CD14-positive monocyte (primary cell): Measurements from ENCODE around the gene PRPF19. TPM values are rescaled to one million over a fixed set of nuclear protein-coding genes. Genes with fewer than 3 reads are reported as not detected.

Source experiments
- DNase-seq, 3 donors: peaks; one replicate each; pipeline ENCODE4 v3.0.0-alpha.2; 2011 to 2022
- H2AFZ ChIP-seq: 2 replicates; pipeline ENCODE4 v1.6.0; 2012; ENCODE audit warnings: mild to moderate bottlenecking, low read depth, low read length, inconsistent platforms; ENCODE audit not compliant: insufficient read depth, poor library complexity, severe bottlenecking
- H3K27ac ChIP-seq, 2 donors: 1 replicate in 1 of 2; 2 replicates in 1 of 2; pipeline ENCODE4 v1.5.1; 2012 to 2013; ENCODE audit warnings: low read length in 2 of 2, control low read depth in 1 of 2, inconsistent platforms in 1 of 2, low read depth in 1 of 2, mild to moderate bottlenecking in 1 of 2
- H3K27me3 ChIP-seq, 2 donors: one replicate each; pipeline versions ENCODE4 v1.6.0 to v1.6.1; 2011 to 2013; ENCODE audit warnings: low read length in 2 of 2; ENCODE audit not compliant: control insufficient read depth in 2 of 2, insufficient read depth in 2 of 2
- H3K36me3 ChIP-seq, 2 donors: replicated peaks in 1 of 2; 1 replicate in 1 of 2; 2 replicates in 1 of 2; pipeline versions ENCODE4 v1.5.1 to v1.6.1; 2012 to 2013; ENCODE audit warnings: low read length in 2 of 2, control low read depth in 1 of 2, inconsistent platforms in 1 of 2, mild to moderate bottlenecking in 1 of 2; ENCODE audit not compliant: insufficient read depth in 2 of 2, control insufficient read depth in 1 of 2
- H3K4me1 ChIP-seq, 2 donors: 1 replicate in 1 of 2; 2 replicates in 1 of 2; pipeline versions ENCODE4 v1.5.1 to v1.6.1; 2012 to 2013; ENCODE audit warnings: low read length in 2 of 2, control low read depth in 1 of 2, inconsistent platforms in 1 of 2, mild to moderate bottlenecking in 1 of 2, moderate library complexity in 1 of 2; ENCODE audit not compliant: insufficient read depth in 2 of 2, control insufficient read depth in 1 of 2
- H3K4me2 ChIP-seq: replicated peaks from 2 replicates; pipeline ENCODE3; 2012; ENCODE audit warnings: low read length, moderate library complexity, mild to moderate bottlenecking; ENCODE audit not compliant: poor library complexity, severe bottlenecking; ENCODE audit errors: extremely low read depth
- H3K4me3 ChIP-seq, 3 experiments: fragments of 200-600 bp in 1 of 3; sonication (generic) in 1 of 3; replicated peaks in 1 of 3; 1 replicate in 2 of 3; 2 replicates in 1 of 3; pipeline ENCODE4 v1.5.1; 2011 to 2013; ENCODE audit warnings: low read length in 3 of 3, mild to moderate bottlenecking in 3 of 3, control low read depth in 2 of 3, low read depth in 2 of 3, inconsistent platforms in 1 of 3, moderate library complexity in 1 of 3
- H3K79me2 ChIP-seq: 2 replicates; pipeline ENCODE4 v1.6.0; 2012; ENCODE audit warnings: mild to moderate bottlenecking, control low read depth, inconsistent platforms, low read length, moderate library complexity; ENCODE audit not compliant: insufficient read depth
- H3K9ac ChIP-seq: 2 replicates; pipeline ENCODE4 v1.6.0; 2017; ENCODE audit warnings: low read length, mild to moderate bottlenecking; ENCODE audit not compliant: insufficient read depth, poor library complexity, severe bottlenecking
- H3K9me3 ChIP-seq, 2 donors: replicated peaks in 1 of 2; 1 replicate in 1 of 2; 2 replicates in 1 of 2; pipeline versions ENCODE4 v1.5.1 to v1.6.1; 2012 to 2013; ENCODE audit warnings: low read length in 2 of 2, control low read depth in 1 of 2; ENCODE audit not compliant: control insufficient read depth in 1 of 2, insufficient read depth in 1 of 2
- H4K20me1 ChIP-seq: 2 replicates; pipeline ENCODE4 v1.6.0; 2012; ENCODE audit warnings: mild to moderate bottlenecking, low read length, control low read depth, moderate library complexity; ENCODE audit not compliant: insufficient read depth
- H3K27ac Mint-ChIP-seq, 7 donors: one replicate each; pipeline ENCODE4 v1.8.0; 2020; ENCODE audit warnings: mild to moderate bottlenecking in 7 of 7, mixed read lengths in 7 of 7, moderate library complexity in 6 of 7, inconsistent platforms in 2 of 7
- H3K27me3 Mint-ChIP-seq, 3 donors: one replicate each; pipeline ENCODE4 v1.8.0; 2021 to 2022; ENCODE audit warnings: low read depth in 3 of 3, mild to moderate bottlenecking in 3 of 3, mixed read lengths in 3 of 3, moderate library complexity in 3 of 3, inconsistent platforms in 1 of 3
- H3K36me3 Mint-ChIP-seq, 2 donors: one replicate each; pipeline ENCODE4 v1.8.0; 2020; ENCODE audit warnings: mixed read lengths in 2 of 2, inconsistent platforms in 1 of 2, mild to moderate bottlenecking in 1 of 2
- H3K4me1 Mint-ChIP-seq: one replicate; pipeline ENCODE4 v1.8.0; 2020; ENCODE audit warnings: mild to moderate bottlenecking, mixed read lengths
- H3K4me3 Mint-ChIP-seq, 2 donors: one replicate each; pipeline ENCODE4 v1.8.0; 2020; ENCODE audit warnings: mild to moderate bottlenecking in 2 of 2, mixed read lengths in 2 of 2, moderate library complexity in 1 of 2
- H3K9me3 Mint-ChIP-seq, 7 donors: one replicate each; pipeline ENCODE4 v1.8.0; 2020 to 2022; ENCODE audit warnings: mixed read lengths in 7 of 7, mild to moderate bottlenecking in 6 of 7, moderate library complexity in 6 of 7, inconsistent platforms in 2 of 7
- CTCF ChIP-seq: fragments of 200-600 bp; IDR thresholded peaks from one replicate; pipeline ENCODE4 v1.8.0; 2022; ENCODE audit warnings: antibody characterized with exemption, mild to moderate bottlenecking
- WGBS: methylation state at CpG from one replicate; pipeline ENCODE4 v1.1.5; 2013; ENCODE audit warnings: missing lambda C conversion rate; ENCODE audit not compliant: insufficient coverage; 5-methylcytosine and 5-hydroxymethylcytosine counted together
- intact Hi-C, 2 donors: fragments of 100-400 bp; cut with micrococcal nuclease; formaldehyde crosslinking; loops; one replicate each; pipeline versions ENCODE4 v1.15.0 to v1.15.1; 2023
- polyA plus RNA-seq, 3 donors: library from polyadenylated mRNA; depleted of rRNA in 1 of 3; unstranded in 2 of 3; stranded (reverse) in 1 of 3; fragments of 300-500 nt in 2 of 3; fragments of >200 nt in 1 of 3; fragmentation: Illumina TruSeq in 2 of 3; gene quantifications; 1 replicate in 2 of 3; 2 replicates in 1 of 3; pipeline ENCODE4 v1.2.3, GENCODE V29; 2012 to 2021

The PRPF19 gene
- polyA plus RNA-seq, 3 donors: 7.8 to 33.2 (median 12.2) TPM

GRCh38 chr11:60921259-60921658, 14.9 kb upstream of the PRPF19 start:
- peaks cover 0 to 10% (median 4%) of the 10 kb centered on the region in 7 donors for H3K9me3 Mint-ChIP-seq
- peak overlapping the region in 1 of 2 donors; percentile 36 for H3K4me3 Mint-ChIP-seq
- Histone ChIP-seq H3K27me3 (peaks cover 22 to 32% of the 10 kb centered on the region in 2 donors), H3K27ac (no peak overlapping the region), H3K9ac (no peak overlapping the region), H3K4me3 (no peak overlapping the region), H3K9me3 (peaks cover 0 to 9% of the 10 kb centered on the region in 2 donors), H3K36me3 (peaks cover 30 to 39% of the 10 kb centered on the region in 2 donors), H2AFZ (no peak overlapping the region), H3K79me2 (peaks cover 34% of the 10 kb centered on the region), H3K4me2 (no peak overlapping the region), H4K20me1 (peaks cover 13% of the 10 kb centered on the region), H3K4me1 (peaks cover 51% of the 10 kb centered on the region in 2 donors)
- 98% methylated on average over 7 of the region's 11 CpGs for WGBS
- peak overlapping the region in 1 of 7 donors; percentile 55 for H3K27ac Mint-ChIP-seq
- H3K36me3 Mint-ChIP-seq: peaks cover 40 to 46% of the 10 kb centered on the region in 2 donors
- DNase-seq: no peak
- no peak for TF ChIP-seq CTCF
- peaks cover 47% of the 10 kb centered on the region for H3K4me1 Mint-ChIP-seq
- intact Hi-C loops: no loop called here
- H3K27me3 Mint-ChIP-seq: peaks cover 28 to 40% (median 34%) of the 10 kb centered on the region in 3 donors

GRCh38 chr11:60919956-60920355, 13.6 kb upstream of the PRPF19 start:
- intact Hi-C loops: loop anchor here in 1 of 2 donors (5.0 kb wide), 1 partner anchor 32 kb away; the partner anchor contains the start of gene SLC15A3
- Histone ChIP-seq H3K79me2 (peaks cover 46% of the 10 kb centered on the region), H3K4me1 (peaks cover 59% of the 10 kb centered on the region in 2 donors), H3K9ac (no peak overlapping the region), H3K4me2 (peak overlapping the region; percentile 57), H3K4me3 (peak overlapping the region in 1 of 3 experiments; percentile 37), H3K9me3 (peaks cover 0 to 3% of the 10 kb centered on the region in 2 donors), H3K36me3 (peaks cover 30 to 39% of the 10 kb centered on the region in 2 donors), H3K27me3 (peaks cover 10 to 19% of the 10 kb centered on the region in 2 donors), H2AFZ (no peak overlapping the region), H4K20me1 (peaks cover 24% of the 10 kb centered on the region), H3K27ac (peak overlapping the region; percentile 43 to 72)
- Mint-ChIP-seq H3K36me3 (peaks cover 42 to 49% of the 10 kb centered on the region in 2 donors), H3K4me1 (peaks cover 54% of the 10 kb centered on the region), H3K9me3 (peaks cover 0 to 8% (median under 1%) of the 10 kb centered on the region in 7 donors), H3K27me3 (peaks cover 15 to 27% (median 22%) of the 10 kb centered on the region in 3 donors), H3K27ac (peak overlapping the region in 6 of 7 donors; percentile 83 to 93 (median 90)), H3K4me3 (no peak overlapping the region)
- no peak for DNase-seq
- WGBS: no CpG with 5 or more reads among the region's 2 CpGs
- TF ChIP-seq CTCF: no peak
